GM18517 (cell line): ENCODE data around the gene EDDM13.
"Not testable (repeated sequence)": the region's sequence is repeated elsewhere in the genome, so short reads cannot be mapped to it uniquely, and the experiment has no call there.

Source experiments
- ATAC-seq: cut with Tn5 transposase; IDR thresholded peaks from one replicate; pipeline ENCODE4 v1.9.1; 2021; ENCODE audit warnings: mild to moderate bottlenecking, moderate library complexity; ENCODE audit not compliant: unreplicated experiment

The EDDM13 gene

GRCh38 chr19:56319991-56320390, 47.4 kb downstream of the EDDM13 start:
- ATAC-seq = no peak

- no peak for ATAC-seq
Measured at GRCh38 chr19:56321254-56321988, 48.9 kb downstream of the EDDM13 start.

- no peak for ATAC-seq
Measured at GRCh38 chr19:56321989-56322440, 49.5 kb downstream of the EDDM13 start.

GRCh38 chr19:56324436-56324835, 51.9 kb downstream of the EDDM13 start:
- ATAC-seq = no peak

- no peak for ATAC-seq
Measured at GRCh38 chr19:56332695-56333094, 60.1 kb downstream of the EDDM13 start.

GRCh38 chr19:56333506-56333905, 61.0 kb downstream of the EDDM13 start:
- ATAC-seq = no peak

GRCh38 chr19:56335371-56335770, 62.8 kb downstream of the EDDM13 start:
- not testable (repeated sequence) for ATAC-seq

GRCh38 chr19:56337077-56337476, 64.5 kb downstream of the EDDM13 start:
- not testable (repeated sequence) for ATAC-seq

- ATAC-seq = not testable (repeated sequence)
Measured at GRCh38 chr19:56339031-56339430, 66.5 kb downstream of the EDDM13 start.

GRCh38 chr19:56341948-56342347, 69.4 kb downstream of the EDDM13 start:
- ATAC-seq = no peak

GRCh38 chr19:56347163-56347778, 74.7 kb downstream of the EDDM13 start:
- ATAC-seq = no peak

GRCh38 chr19:56348289-56348877, 75.8 kb downstream of the EDDM13 start:
- no peak for ATAC-seq

- ATAC-seq = no peak
Measured at GRCh38 chr19:56350416-56351045, 78.0 kb downstream of the EDDM13 start.

GRCh38 chr19:56351208-56351607, 78.7 kb downstream of the EDDM13 start:
- no peak for ATAC-seq

GRCh38 chr19:56355517-56355916, 83.0 kb downstream of the EDDM13 start:
- ATAC-seq = no peak

- ATAC-seq = no peak
Measured at GRCh38 chr19:56356944-56357343, 84.4 kb downstream of the EDDM13 start.
